Thymus (tissue), 14 donors: ENCODE measurements around the gene QPRT. TPM values are rescaled to one million over a fixed set of nuclear protein-coding genes. Genes with fewer than 3 reads are reported as not detected.
"Not testable (repeated sequence)": the region's sequence is repeated elsewhere in the genome, so short reads cannot be mapped to it uniquely, and the experiment has no call there.

Source experiments
- DNase-seq, 9 donors: peaks; one replicate each; pipeline ENCODE4 v3.0.0-alpha.2; 2013; ENCODE audit warnings: low spot score in 9 of 9, low read depth in 6 of 9, missing footprints in 1 of 9
- H3K27ac ChIP-seq, 2 donors: one replicate each; pipeline ENCODE4 v1.5.1; 2013; ENCODE audit warnings: control low read depth in 1 of 2, low read depth in 1 of 2, low read length in 1 of 2, mild to moderate bottlenecking in 1 of 2, moderate library complexity in 1 of 2
- H3K27me3 ChIP-seq, 2 donors: one replicate each; pipeline ENCODE4 v1.5.1; 2013; ENCODE audit warnings: low read length in 1 of 2; ENCODE audit not compliant: control insufficient read depth in 2 of 2, insufficient read depth in 1 of 2
- H3K36me3 ChIP-seq, 2 donors: one replicate each; pipeline ENCODE4 v1.5.1; 2013; ENCODE audit warnings: low read length in 1 of 2, mild to moderate bottlenecking in 1 of 2, moderate library complexity in 1 of 2; ENCODE audit not compliant: control insufficient read depth in 2 of 2, insufficient read depth in 2 of 2
- H3K4me1 ChIP-seq, 2 donors: one replicate each; pipeline ENCODE4 v1.5.1; 2013; ENCODE audit warnings: low read length in 2 of 2; ENCODE audit not compliant: control insufficient read depth in 2 of 2, insufficient read depth in 2 of 2
- H3K4me3 ChIP-seq, 2 donors: one replicate each; pipeline ENCODE4 v1.5.1; 2013; ENCODE audit warnings: low read length in 2 of 2, control low read depth in 1 of 2, mild to moderate bottlenecking in 1 of 2
- H3K9me3 ChIP-seq, 2 donors: one replicate each; pipeline ENCODE4 v1.5.1; 2013; ENCODE audit warnings: low read length in 1 of 2, mild to moderate bottlenecking in 1 of 2; ENCODE audit not compliant: control insufficient read depth in 2 of 2, insufficient read depth in 1 of 2
- WGBS: extraction: QIAGEN DNeasy Blood & Tissue Kit; methylation state at CpG from one replicate; pipeline ENCODE4 v1.1.7; 2013; 5-methylcytosine and 5-hydroxymethylcytosine counted together
- long read RNA-seq, 10 donors: transcript quantifications; one replicate each; lab custom pipeline, GENCODE V29; 2026
- polyA plus RNA-seq: library from polyadenylated mRNA; stranded (reverse); fragments of 200-250 nt; gene quantifications from one replicate; pipeline ENCODE4 v1.2.3, GENCODE V29; 2013
- total RNA-seq: library from RNA; stranded (reverse); fragments of 120-200 nt; gene quantifications from one replicate; pipeline ENCODE4 v1.2.4, GENCODE V29; 2013
- donor health status: healthy.

QPRT gene
- total RNA-seq (16.9 TPM), polyA plus RNA-seq (8.6 TPM)
- long read RNA-seq, donor 1, partial matches to known transcripts = 0 of 5 reads
- long read RNA-seq, donor 1, other reads (novel, unspliced or antisense) = 0 of 5 reads
- long read RNA-seq, donor 2 = 0 reads
- long read RNA-seq, donor 3, transcript QPRT-204 (1 exons, 2,199 nt) = minor isoform, 13 of 39 reads
- long read RNA-seq, donor 3, transcript QPRT-202 (4 exons, 2,343 nt) = major isoform, 19 of 39 reads
- long read RNA-seq, donor 3, partial matches to known transcripts = 7 of 39 reads
- long read RNA-seq, donor 3, other reads (novel, unspliced or antisense) = 0 of 39 reads
- long read RNA-seq, donor 4, transcript QPRT-204 (1 exons, 2,199 nt) = major isoform, 17 of 22 reads
- long read RNA-seq, donor 4, partial matches to known transcripts = 0 of 22 reads
- long read RNA-seq, donor 4, other reads (novel, unspliced or antisense) = 0 of 22 reads
- long read RNA-seq, donor 5, transcript QPRT-202 (4 exons, 2,343 nt) = minor isoform, 17 of 53 reads
- long read RNA-seq, donor 5, transcript QPRT-204 (1 exons, 2,199 nt) = major isoform, 28 of 53 reads
- long read RNA-seq, donor 5, partial matches to known transcripts = 8 of 53 reads
- long read RNA-seq, donor 5, other reads (novel, unspliced or antisense) = 0 of 53 reads
- long read RNA-seq, donor 6, transcript QPRT-202 (4 exons, 2,343 nt) = major isoform, 7 of 13 reads
- long read RNA-seq, donor 6, transcript QPRT-204 (1 exons, 2,199 nt) = minor isoform, 6 of 13 reads
- long read RNA-seq, donor 6, partial matches to known transcripts = 0 of 13 reads
- long read RNA-seq, donor 6, other reads (novel, unspliced or antisense) = 0 of 13 reads
- long read RNA-seq, donor 7, transcript QPRT-202 (4 exons, 2,343 nt) = minor isoform, 6 of 20 reads
- long read RNA-seq, donor 7, transcript QPRT-204 (1 exons, 2,199 nt) = major isoform, 13 of 20 reads
- long read RNA-seq, donor 7, partial matches to known transcripts = 0 of 20 reads
- long read RNA-seq, donor 7, other reads (novel, unspliced or antisense) = 0 of 20 reads
- long read RNA-seq, donor 8, transcript QPRT-202 (4 exons, 2,343 nt) = major isoform, 5 of 6 reads
- long read RNA-seq, donor 8, partial matches to known transcripts = 0 of 6 reads
- long read RNA-seq, donor 8, other reads (novel, unspliced or antisense) = 0 of 6 reads
- long read RNA-seq, donor 9, transcript QPRT-204 (1 exons, 2,199 nt) = minor isoform, 6 of 14 reads
- long read RNA-seq, donor 9, transcript QPRT-202 (4 exons, 2,343 nt) = major isoform, 8 of 14 reads
- long read RNA-seq, donor 9, partial matches to known transcripts = 0 of 14 reads
- long read RNA-seq, donor 9, other reads (novel, unspliced or antisense) = 0 of 14 reads
- long read RNA-seq, donor 10, transcript QPRT-202 (4 exons, 2,343 nt) = minor isoform, 8 of 18 reads
- long read RNA-seq, donor 10, transcript QPRT-204 (1 exons, 2,199 nt) = major isoform, 10 of 18 reads
- long read RNA-seq, donor 10, partial matches to known transcripts = 0 of 18 reads
- long read RNA-seq, donor 10, other reads (novel, unspliced or antisense) = 0 of 18 reads

- WGBS = 47% methylated on average over 5 of the region's 5 CpGs
- Histone ChIP-seq H3K27ac (peak within 1 kb of the TSS; percentile 81 to 94), H3K36me3 (peaks cover 0 to 1% of the 10 kb centered on the region in 2 donors), H3K27me3 (no peaks in the 10 kb centered on the region), H3K4me3 (peak within 1 kb of the TSS; percentile 30 to 32), H3K4me1 (peaks cover 24 to 54% of the 10 kb centered on the region in 2 donors), H3K9me3 (peaks cover 0 to 12% of the 10 kb centered on the region in 2 donors)
- no peak for DNase-seq
These were observed at the start of gene QPRT for GRCh38 chr16:29678691-29679267. QPRT (plus strand) TSS chr16:29679180; CDS start chr16:29679198, 18 bp downstream.

GRCh38 chr16:29629318-29629717 lies 49.7 kb upstream of the QPRT start:
- not testable (repeated sequence) for H3K4me3 ChIP-seq, H3K27ac ChIP-seq, H3K36me3 ChIP-seq, H3K9me3 ChIP-seq, H3K27me3 ChIP-seq
- 77% methylated on average over 10 of the region's 10 CpGs for WGBS
- peak in 1 of 9 donors; percentile 16 for DNase-seq
- peaks cover 5 to 25% of the 10 kb centered on the region in 2 donors for H3K4me1 ChIP-seq

- not testable (repeated sequence) for DNase-seq
These were observed 47.3 kb upstream of the QPRT start for GRCh38 chr16:29631658-29632057.

GRCh38 chr16:29635902-29636301 lies 43.1 kb upstream of the QPRT start:
- not testable (repeated sequence) for H3K9me3 ChIP-seq, H3K4me3 ChIP-seq, H3K27ac ChIP-seq, H3K36me3 ChIP-seq, H3K27me3 ChIP-seq, DNase-seq, H3K4me1 ChIP-seq
- WGBS = 86% methylated on average over 15 of the region's 16 CpGs

More at GRCh38 chr16:29631658-29632057, 47.3 kb upstream of the QPRT start:
- H3K9me3 ChIP-seq, H3K27ac ChIP-seq, H3K4me3 ChIP-seq, H3K36me3 ChIP-seq, H3K27me3 ChIP-seq: not testable (repeated sequence)
- WGBS = 93% methylated on average over 20 of the region's 20 CpGs
- peaks cover 5 to 24% of the 10 kb centered on the region in 2 donors for H3K4me1 ChIP-seq

GRCh38 chr16:29636368-29636767 lies 42.6 kb upstream of the QPRT start:
- not testable (repeated sequence) for H3K9me3 ChIP-seq, H3K4me3 ChIP-seq, DNase-seq, H3K27ac ChIP-seq, H3K27me3 ChIP-seq, H3K36me3 ChIP-seq
- WGBS = 32% methylated on average over 1 of the region's 5 CpGs
- peaks cover 0 to 13% of the 10 kb centered on the region in 2 donors for H3K4me1 ChIP-seq

GRCh38 chr16:29638751-29639150 lies 40.2 kb upstream of the QPRT start:
- not testable (repeated sequence) for H3K9me3 ChIP-seq, H3K27me3 ChIP-seq, H3K36me3 ChIP-seq, H3K27ac ChIP-seq, DNase-seq, H3K4me3 ChIP-seq
- 99% methylated on average over 8 of the region's 8 CpGs for WGBS
- H3K4me1 ChIP-seq = peaks cover 0 to 21% of the 10 kb centered on the region in 2 donors

GRCh38 chr16:29641561-29641960 lies 37.4 kb upstream of the QPRT start:
- H3K9me3 ChIP-seq = peaks cover 0 to 12% of the 10 kb centered on the region in 2 donors
- H3K27me3 ChIP-seq = no peaks in the 10 kb centered on the region
- H3K4me1 ChIP-seq = peaks cover 0 to 21% of the 10 kb centered on the region in 2 donors
- H3K4me3 ChIP-seq = no peak overlapping the region
- peak in 1 of 9 donors; percentile 46 for DNase-seq
- no peak overlapping the region for H3K27ac ChIP-seq
- no peaks in the 10 kb centered on the region for H3K36me3 ChIP-seq
- 52% methylated on average over 3 of the region's 3 CpGs for WGBS

- no peak overlapping the region for H3K27ac ChIP-seq
- DNase-seq = no peak
- no peaks in the 10 kb centered on the region for H3K27me3 ChIP-seq
- no peak overlapping the region for H3K4me3 ChIP-seq
- H3K9me3 ChIP-seq = peaks cover 0 to 9% of the 10 kb centered on the region in 2 donors
- H3K36me3 ChIP-seq = no peaks in the 10 kb centered on the region
- WGBS = 97% methylated on average over 7 of the region's 7 CpGs
- H3K4me1 ChIP-seq = peaks cover 0 to 21% of the 10 kb centered on the region in 2 donors
These were observed 35.4 kb upstream of the QPRT start for GRCh38 chr16:29643596-29643995.
